ENCODE data around the gene KLHL6. TPM values are rescaled to one million over a fixed set of nuclear protein-coding genes. Genes with fewer than 3 reads are reported as not detected.

The KLHL6 gene
- total RNA-seq, 1 experiment from 2014 or later = 41.1 TPM

GRCh38 chr3:183494341-183494740, 61.2 kb downstream of the KLHL6 start:
- H3K9me2 ChIP-seq (replicated peaks; ENCODE audit: insufficient read depth, low read length) = no peaks in the 10 kb centered on the region
- H3K79me2 ChIP-seq (ENCODE audit: low read length) = 0 out of 2 replicates have a peak, but pooled peaks cover 4% of the 10 kb centered on the region
- no peak overlapping the region for H3K4me2 ChIP-seq (ENCODE audit: low read depth, low read length, poor library complexity, severe bottlenecking)
- H3K27me3 ChIP-seq (ENCODE audit: low read length) = no peaks in the 10 kb centered on the region
- 0 out of 2 replicates have a peak, but pooled peaks cover 3% of the 10 kb centered on the region for H3K36me3 ChIP-seq (ENCODE audit: insufficient read depth, low read length)
- no peak overlapping the region for H3K4me3 ChIP-seq (ENCODE audit: low read length)
- H4K20me1 ChIP-seq (ENCODE audit: insufficient read depth, low read depth, low read length) = no peaks in the 10 kb centered on the region
- no peak for DNase-seq
- H3K9ac ChIP-seq (ENCODE audit: low read length) = no peak overlapping the region
- H3K27ac ChIP-seq (ENCODE audit: low read length) = no peak overlapping the region
- H3K9me3 ChIP-seq (ENCODE audit: low read length) = no peaks in the 10 kb centered on the region
- no peak overlapping the region for H2AFZ ChIP-seq (ENCODE audit: low read length)
- no peaks in the 10 kb centered on the region for H3K4me1 ChIP-seq (ENCODE audit: low read length)

DNA sequence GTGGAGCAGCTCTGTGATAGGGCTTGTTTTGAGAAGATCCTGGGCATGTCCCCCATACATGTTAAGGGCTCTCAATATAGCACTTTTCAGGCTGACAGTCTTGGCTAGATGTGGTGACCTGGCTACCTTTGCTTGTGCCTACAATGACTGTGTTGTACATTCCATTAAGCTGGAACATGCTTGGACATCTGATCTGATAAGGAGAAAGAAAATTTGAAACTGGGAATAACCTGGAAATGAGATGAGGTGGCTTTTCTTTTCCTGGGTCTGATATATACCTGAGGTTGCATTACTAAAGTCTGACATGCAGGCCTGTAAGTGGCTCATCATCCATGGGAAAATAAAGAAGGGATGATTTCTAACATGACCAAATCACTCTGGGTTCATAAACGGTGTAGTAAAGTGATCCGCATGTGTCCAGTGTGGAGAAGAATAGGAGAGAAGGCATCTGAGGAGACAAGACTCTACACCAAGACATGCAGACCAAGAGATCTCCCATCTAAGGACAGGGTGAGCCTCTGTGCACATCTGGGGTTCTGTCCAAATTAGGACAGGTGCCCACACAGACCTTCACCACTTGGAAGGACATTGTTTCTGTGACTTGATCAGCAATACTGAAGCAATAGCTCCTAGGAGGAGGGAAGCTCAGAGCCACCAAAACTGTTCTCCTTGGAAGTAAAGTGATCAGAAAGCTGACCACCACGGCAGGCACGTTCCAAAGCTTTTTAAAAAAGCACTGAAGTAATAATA, 62.0 kb downstream of the KLHL6 start:
- Histone ChIP-seq H3K4me3 (ENCODE audit: low read length) (no peak overlapping the region), H3K4me1 (ENCODE audit: low read length) (peaks cover under 1% of the 10 kb centered on the region; the same call in 1 of the 2 replicates), H3K36me3 (ENCODE audit: insufficient read depth, low read length) (0 out of 2 replicates have a peak, but pooled peaks cover 3% of the 10 kb centered on the region), H3K4me2 (ENCODE audit: low read depth, low read length, poor library complexity, severe bottlenecking) (no peak overlapping the region), H3K9ac (ENCODE audit: low read length) (no peak overlapping the region), H2AFZ (ENCODE audit: low read length) (no peak overlapping the region), H3K27ac (ENCODE audit: low read length) (no peak overlapping the region), H3K79me2 (ENCODE audit: low read length) (0 out of 2 replicates have a peak, but pooled peaks cover 4% of the 10 kb centered on the region), H3K9me2 (replicated peaks; ENCODE audit: insufficient read depth, low read length) (no peaks in the 10 kb centered on the region), H3K9me3 (ENCODE audit: low read length) (no peaks in the 10 kb centered on the region), H3K27me3 (ENCODE audit: low read length) (no peaks in the 10 kb centered on the region), H4K20me1 (ENCODE audit: insufficient read depth, low read depth, low read length) (no peaks in the 10 kb centered on the region)
- no peak for DNase-seq

- no peaks in the 10 kb centered on the region for H4K20me1 ChIP-seq (ENCODE audit: insufficient read depth, low read depth, low read length)
- H3K4me1 ChIP-seq (ENCODE audit: low read length) = peaks cover 8% of the 10 kb centered on the region
- no peak for DNase-seq
- H3K9me3 ChIP-seq (ENCODE audit: low read length) = no peaks in the 10 kb centered on the region
- 0 out of 2 replicates have a peak, but pooled peaks cover 3% of the 10 kb centered on the region for H3K36me3 ChIP-seq (ENCODE audit: insufficient read depth, low read length)
- no peak overlapping the region for H3K4me2 ChIP-seq (ENCODE audit: low read depth, low read length, poor library complexity, severe bottlenecking)
- H3K9me2 ChIP-seq (replicated peaks; ENCODE audit: insufficient read depth, low read length) = no peaks in the 10 kb centered on the region
- H3K27ac ChIP-seq (ENCODE audit: low read length) = no peak overlapping the region
- no peak overlapping the region for H3K9ac ChIP-seq (ENCODE audit: low read length)
- H3K27me3 ChIP-seq (ENCODE audit: low read length) = no peaks in the 10 kb centered on the region
- no peak overlapping the region for H2AFZ ChIP-seq (ENCODE audit: low read length)
- no peak overlapping the region for H3K4me3 ChIP-seq (ENCODE audit: low read length)
- H3K79me2 ChIP-seq (ENCODE audit: low read length) = 0 out of 2 replicates have a peak, but pooled peaks cover 4% of the 10 kb centered on the region
These were observed 62.7 kb downstream of the KLHL6 start for GRCh38 chr3:183492849-183493179.

DNA sequence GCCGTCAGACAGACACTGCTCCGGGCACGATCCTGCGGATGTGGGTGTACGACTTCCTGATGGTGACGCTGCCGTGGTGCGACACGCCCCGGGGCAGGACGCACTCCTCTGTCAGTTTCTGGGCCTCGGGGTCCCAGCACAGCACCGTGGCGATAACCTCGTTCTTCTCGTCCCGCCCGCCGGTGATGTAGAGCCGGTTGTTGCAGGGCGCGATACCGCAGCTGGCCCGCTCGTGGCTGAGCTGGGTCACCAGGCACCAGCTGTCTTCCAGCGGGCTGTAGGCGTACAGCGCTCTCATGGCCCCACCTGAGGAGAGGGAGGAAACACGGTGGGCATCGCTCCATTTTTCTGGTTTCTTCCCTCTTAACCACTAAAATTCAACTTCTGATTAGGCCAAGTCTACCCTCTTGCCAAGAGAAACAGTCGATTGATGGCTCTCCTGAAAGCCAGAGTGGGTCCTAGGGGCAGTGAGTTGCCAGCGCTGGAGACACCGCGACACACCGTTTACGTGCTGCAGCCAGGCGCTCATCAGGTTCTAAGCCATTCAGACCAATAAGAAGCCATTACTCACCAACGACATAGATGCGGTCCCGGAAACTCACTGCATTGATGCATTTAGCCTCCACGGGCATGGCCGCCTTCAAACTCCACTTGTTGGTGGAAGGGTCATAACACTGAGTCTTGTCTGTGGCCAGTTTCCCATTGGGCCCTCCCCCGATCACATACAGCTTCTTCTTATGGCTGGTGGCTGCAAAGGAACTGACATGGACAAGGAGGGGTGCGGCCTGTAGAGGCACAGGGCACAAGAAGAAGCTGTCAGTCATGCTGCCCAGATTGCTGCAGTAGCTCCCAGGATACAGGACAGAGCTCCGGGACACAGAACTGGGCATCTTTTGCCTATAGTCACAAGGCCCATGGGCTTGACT, 63.3 kb downstream of the KLHL6 start:
- Histone ChIP-seq H3K9me3 (ENCODE audit: low read length) (no peaks in the 10 kb centered on the region), H3K79me2 (ENCODE audit: low read length) (0 out of 2 replicates have a peak, but pooled peaks cover 4% of the 10 kb centered on the region), H3K9me2 (replicated peaks; ENCODE audit: insufficient read depth, low read length) (no peaks in the 10 kb centered on the region), H3K4me1 (ENCODE audit: low read length) (peaks cover 14% of the 10 kb centered on the region), H3K9ac (ENCODE audit: low read length) (no peak overlapping the region), H3K36me3 (ENCODE audit: insufficient read depth, low read length) (0 out of 2 replicates have a peak, but pooled peaks cover 3% of the 10 kb centered on the region), H3K4me2 (ENCODE audit: low read depth, low read length, poor library complexity, severe bottlenecking) (no peak overlapping the region), H2AFZ (ENCODE audit: low read length) (no peak overlapping the region), H3K27me3 (ENCODE audit: low read length) (no peaks in the 10 kb centered on the region), H4K20me1 (ENCODE audit: insufficient read depth, low read depth, low read length) (no peaks in the 10 kb centered on the region), H3K4me3 (ENCODE audit: low read length) (no peak overlapping the region), H3K27ac (ENCODE audit: low read length) (no peak overlapping the region)
- no peak for DNase-seq

- Histone ChIP-seq H3K9ac (ENCODE audit: low read length) (no peak overlapping the region), H3K4me1 (ENCODE audit: low read length) (peaks cover 18% of the 10 kb centered on the region), H3K79me2 (ENCODE audit: low read length) (0 out of 2 replicates have a peak, but pooled peaks cover under 1% of the 10 kb centered on the region), H3K9me2 (replicated peaks; ENCODE audit: insufficient read depth, low read length) (no peaks in the 10 kb centered on the region), H3K27ac (ENCODE audit: low read length) (no peak overlapping the region), H3K36me3 (ENCODE audit: insufficient read depth, low read length) (0 out of 2 replicates have a peak, but pooled peaks cover 3% of the 10 kb centered on the region), H3K9me3 (ENCODE audit: low read length) (no peaks in the 10 kb centered on the region), H3K4me2 (ENCODE audit: low read depth, low read length, poor library complexity, severe bottlenecking) (no peak overlapping the region), H4K20me1 (ENCODE audit: insufficient read depth, low read depth, low read length) (no peaks in the 10 kb centered on the region), H3K4me3 (ENCODE audit: low read length) (no peak overlapping the region), H2AFZ (ENCODE audit: low read length) (no peak overlapping the region), H3K27me3 (ENCODE audit: low read length) (no peaks in the 10 kb centered on the region)
- DNase-seq = no peak
These were observed 64.2 kb downstream of the KLHL6 start for GRCh38 chr3:183491109-183491922.

DNA sequence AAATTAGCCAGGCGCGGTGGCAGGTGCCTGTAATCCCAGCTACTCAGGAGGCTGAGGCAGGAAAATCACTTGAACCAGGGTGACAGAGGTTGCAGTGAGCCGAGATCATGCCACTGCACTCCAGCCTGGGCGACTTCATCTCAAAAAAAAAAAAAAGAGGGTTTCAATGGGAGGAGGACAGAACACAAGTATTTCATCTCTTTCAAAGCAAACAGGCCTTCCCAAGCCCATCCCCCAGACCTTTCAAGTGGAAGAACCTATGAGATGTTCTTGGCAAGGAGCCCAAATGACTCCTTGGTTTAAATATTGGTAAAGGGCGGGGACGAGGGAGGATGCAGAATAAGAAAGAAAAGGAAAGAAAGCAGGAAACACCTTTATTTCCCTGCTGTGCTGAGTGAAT, 64.9 kb downstream of the KLHL6 start:
- H2AFZ ChIP-seq (ENCODE audit: low read length) = no peak overlapping the region
- no peaks in the 10 kb centered on the region for H3K9me2 ChIP-seq (replicated peaks; ENCODE audit: insufficient read depth, low read length)
- H3K36me3 ChIP-seq (ENCODE audit: insufficient read depth, low read length) = 0 out of 2 replicates have a peak, but pooled peaks cover 3% of the 10 kb centered on the region
- H4K20me1 ChIP-seq (ENCODE audit: insufficient read depth, low read depth, low read length) = no peaks in the 10 kb centered on the region
- no peaks in the 10 kb centered on the region for H3K27me3 ChIP-seq (ENCODE audit: low read length)
- H3K4me2 ChIP-seq (ENCODE audit: low read depth, low read length, poor library complexity, severe bottlenecking) = no peak overlapping the region
- H3K9ac ChIP-seq (ENCODE audit: low read length) = no peak overlapping the region
- peaks cover 18% of the 10 kb centered on the region for H3K4me1 ChIP-seq (ENCODE audit: low read length)
- no peaks in the 10 kb centered on the region for H3K9me3 ChIP-seq (ENCODE audit: low read length)
- H3K79me2 ChIP-seq (ENCODE audit: low read length) = no peaks in the 10 kb centered on the region
- H3K27ac ChIP-seq (ENCODE audit: low read length) = no peak overlapping the region
- DNase-seq = no peak
- no peak overlapping the region for H3K4me3 ChIP-seq (ENCODE audit: low read length)

DNA sequence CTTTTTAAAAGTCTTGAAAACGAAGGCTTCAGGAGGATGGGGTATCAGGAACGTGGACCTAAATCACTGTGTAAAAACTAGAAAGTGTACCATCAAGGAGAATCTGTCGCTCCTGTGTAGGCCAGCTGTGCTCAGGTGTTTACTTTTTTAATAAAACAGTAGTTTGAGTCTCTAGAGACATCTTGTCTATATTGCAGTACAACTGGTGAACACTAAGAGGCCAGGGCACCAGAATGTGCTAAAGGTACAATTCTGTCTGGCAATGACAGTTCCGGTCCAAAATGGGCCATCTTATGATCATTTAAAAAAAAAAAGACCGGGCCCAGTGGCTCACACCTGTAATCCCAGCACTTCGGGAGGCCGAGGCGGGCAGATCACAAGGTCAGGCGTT, 65.3 kb downstream of the KLHL6 start:
- Histone ChIP-seq H3K36me3 (ENCODE audit: insufficient read depth, low read length) (0 out of 2 replicates have a peak, but pooled peaks cover 3% of the 10 kb centered on the region), H3K27ac (ENCODE audit: low read length) (no peak overlapping the region), H3K4me3 (ENCODE audit: low read length) (no peak overlapping the region), H2AFZ (ENCODE audit: low read length) (no peak overlapping the region), H3K79me2 (ENCODE audit: low read length) (no peaks in the 10 kb centered on the region), H4K20me1 (ENCODE audit: insufficient read depth, low read depth, low read length) (no peaks in the 10 kb centered on the region), H3K27me3 (ENCODE audit: low read length) (no peaks in the 10 kb centered on the region), H3K9ac (ENCODE audit: low read length) (no peak overlapping the region), H3K4me2 (ENCODE audit: low read depth, low read length, poor library complexity, severe bottlenecking) (no peak overlapping the region), H3K4me1 (ENCODE audit: low read length) (peaks cover 18% of the 10 kb centered on the region), H3K9me3 (ENCODE audit: low read length) (no peaks in the 10 kb centered on the region), H3K9me2 (replicated peaks; ENCODE audit: insufficient read depth, low read length) (no peaks in the 10 kb centered on the region)
- no peak for DNase-seq

All from Karpas-422 (cell line).